Parathyroid adenoma (tissue), 2 donors: ENCODE results near the gene RARA.
A peak's percentile ranks its signal among the peaks of the same experiment; 100 is the strongest.

ENCODE experiments used
- H2AFZ ChIP-seq: fragments of 300-600 bp; sonication (generic); one replicate; pipeline ENCODE4 v1.7.0; 2017; ENCODE audit warnings: antibody characterized with exemption, mild to moderate bottlenecking
- H3K27ac ChIP-seq: fragments of 300-600 bp; sonication (generic); one replicate; pipeline ENCODE4 v1.7.0; 2017
- H3K27me3 ChIP-seq: fragments of 300-600 bp; sonication (generic); one replicate; pipeline ENCODE4 v1.7.0; 2017; ENCODE audit warnings: low read length; ENCODE audit not compliant: control insufficient read depth, insufficient read depth
- H3K36me3 ChIP-seq: fragments of 300-600 bp; sonication (generic); one replicate; pipeline ENCODE4 v1.7.0; 2017; ENCODE audit warnings: low read length; ENCODE audit not compliant: control insufficient read depth, insufficient read depth
- H3K4me1 ChIP-seq: fragments of 300-600 bp; sonication (generic); one replicate; pipeline ENCODE4 v1.7.0; 2017; ENCODE audit warnings: control low read depth
- H3K4me2 ChIP-seq: fragments of 300-600 bp; sonication (generic); one replicate; pipeline ENCODE4 v1.7.0; 2017; ENCODE audit warnings: low read length
- H3K4me3 ChIP-seq: fragments of 300-600 bp; sonication (generic); one replicate; pipeline ENCODE4 v1.7.0; 2017; ENCODE audit warnings: low read depth, low read length
- H3K79me2 ChIP-seq: fragments of 300-600 bp; sonication (generic); one replicate; pipeline ENCODE4 v1.7.0; 2017; ENCODE audit warnings: control low read depth
- H3K9ac ChIP-seq: fragments of 300-600 bp; sonication (generic); one replicate; pipeline ENCODE4 v1.7.0; 2017; ENCODE audit warnings: mild to moderate bottlenecking
- H3K9me3 ChIP-seq: fragments of 300-600 bp; sonication (generic); one replicate; pipeline ENCODE4 v1.7.0; 2017; ENCODE audit warnings: low read length; ENCODE audit not compliant: control insufficient read depth
- CTCF ChIP-seq: fragments of 300-600 bp; sonication (generic); IDR thresholded peaks from one replicate; pipeline ENCODE4 v1.7.0; 2017; ENCODE audit warnings: antibody characterized with exemption, mild to moderate bottlenecking
- donor health status: primary hyperparathyroidism.

RARA gene

GRCh38 chr17:40330850-40331470, 22.0 kb downstream of the RARA start:
- Histone ChIP-seq H3K9me3 (no peaks in the 10 kb centered on the region), H3K27ac (peak overlapping the region; percentile 71), H3K4me2 (peak overlapping the region; percentile 24), H3K4me1 (peaks cover 55% of the 10 kb centered on the region), H3K9ac (no peak overlapping the region), H3K79me2 (peaks cover 26% of the 10 kb centered on the region), H3K27me3 (no peaks in the 10 kb centered on the region), H3K36me3 (no peaks in the 10 kb centered on the region), H3K4me3 (no peak overlapping the region), H2AFZ (no peak overlapping the region)
- no peak for TF ChIP-seq CTCF

- Histone ChIP-seq H3K27me3 (no peaks in the 10 kb centered on the region), H3K4me2 (peak overlapping the region; percentile 2), H3K27ac (peak overlapping the region; percentile 71), H3K79me2 (peaks cover 27% of the 10 kb centered on the region), H3K36me3 (no peaks in the 10 kb centered on the region), H3K9me3 (no peaks in the 10 kb centered on the region), H3K4me3 (no peak overlapping the region), H3K4me1 (peaks cover 46% of the 10 kb centered on the region), H2AFZ (peak overlapping the region; percentile 76), H3K9ac (no peak overlapping the region)
- no peak for TF ChIP-seq CTCF
Measured at GRCh38 chr17:40331743-40332641, 23.0 kb downstream of the RARA start.

GRCh38 chr17:40333781-40334448, 24.9 kb downstream of the RARA start:
- Histone ChIP-seq H3K4me1 (peaks cover 37% of the 10 kb centered on the region), H3K27me3 (no peaks in the 10 kb centered on the region), H3K4me2 (no peak overlapping the region), H2AFZ (no peak overlapping the region), H3K27ac (peak overlapping the region; percentile 20), H3K36me3 (no peaks in the 10 kb centered on the region), H3K9ac (no peak overlapping the region), H3K9me3 (no peaks in the 10 kb centered on the region), H3K79me2 (peaks cover 40% of the 10 kb centered on the region), H3K4me3 (no peak overlapping the region)
- no peak for TF ChIP-seq CTCF

GRCh38 chr17:40335620-40336019, 26.6 kb downstream of the RARA start:
- H3K27me3 ChIP-seq: no peaks in the 10 kb centered on the region
- H2AFZ ChIP-seq: no peak overlapping the region
- no peaks in the 10 kb centered on the region for H3K36me3 ChIP-seq
- H3K4me1 ChIP-seq: peaks cover 31% of the 10 kb centered on the region
- H3K79me2 ChIP-seq: peaks cover 41% of the 10 kb centered on the region
- TF ChIP-seq CTCF: no peak
- no peak overlapping the region for H3K4me3 ChIP-seq
- no peak overlapping the region for H3K4me2 ChIP-seq
- no peak overlapping the region for H3K9ac ChIP-seq
- no peaks in the 10 kb centered on the region for H3K9me3 ChIP-seq
- H3K27ac ChIP-seq: no peak overlapping the region
